Measurements from ENCODE around the gene TTLL7. TPM values are rescaled to one million over a fixed set of nuclear protein-coding genes. Genes with fewer than 3 reads are reported as not detected.
A peak's percentile ranks its signal among the peaks of the same experiment; 100 is the strongest.

The TTLL7 gene
- total RNA-seq, 2 donors from 2014 or later: 3.4 to 3.7 TPM

- Histone ChIP-seq H3K27me3 (ENCODE audit: control insufficient read depth, insufficient read depth, low read length, poor library complexity, severe bottlenecking) (no peaks in the 10 kb centered on the region), H3K4me1 (ENCODE audit: control insufficient read depth, insufficient read depth, low read length) (no peaks in the 10 kb centered on the region), H3K9ac (ENCODE audit: extremely low read depth, low read length, poor library complexity, severe bottlenecking) (no peak overlapping the region), H3K27ac (ENCODE audit: low read depth, low read length) (no peak overlapping the region), H3K9me3 (ENCODE audit: control insufficient read depth, low read length) (no peaks in the 10 kb centered on the region), H3K36me3 (ENCODE audit: control insufficient read depth, insufficient read depth, low read length) (no peaks in the 10 kb centered on the region), H3K4me3 (ENCODE audit: low read length) (no peak overlapping the region)
- TF ChIP-seq CTCF (conservative IDR thresholded peaks at IDR 0.05): no peak
- Mint-ChIP-seq H3K27me3 (ENCODE audit: insufficient read depth) (no peaks in the 10 kb centered on the region), H3K36me3 (ENCODE audit: low read depth) (no peaks in the 10 kb centered on the region), H3K4me1 (peaks cover 6% of the 10 kb centered on the region), H3K9me3 (peaks cover 1% of the 10 kb centered on the region), H3K4me3 (no peak overlapping the region), H3K27ac (no peak overlapping the region)
- 82 to 91% methylated on average over 2 to 3 of the region's 3 CpGs for WGBS, 2 experiments (ENCODE audit: insufficient coverage in 1 of 2, insufficient read length in 1 of 2)
- no peak for DNase-seq
Measured at GRCh38 chr1:83954166-83954823, 44.6 kb downstream of the TTLL7 start.

- Mint-ChIP-seq H3K36me3 (ENCODE audit: low read depth) (no peaks in the 10 kb centered on the region), H3K4me3 (no peak overlapping the region), H3K4me1 (no peaks in the 10 kb centered on the region), H3K27ac (no peak overlapping the region), H3K27me3 (ENCODE audit: insufficient read depth) (no peaks in the 10 kb centered on the region), H3K9me3 (no peaks in the 10 kb centered on the region)
- H3K27me3 ChIP-seq (ENCODE audit: control insufficient read depth, insufficient read depth, low read length, poor library complexity, severe bottlenecking): no peaks in the 10 kb centered on the region
- no peaks in the 10 kb centered on the region for H3K9me3 ChIP-seq (ENCODE audit: control insufficient read depth, low read length)
- no peak overlapping the region for H3K27ac ChIP-seq (ENCODE audit: low read depth, low read length)
- no peaks in the 10 kb centered on the region for H3K36me3 ChIP-seq (ENCODE audit: control insufficient read depth, insufficient read depth, low read length)
- no peak for TF ChIP-seq CTCF (conservative IDR thresholded peaks at IDR 0.05)
- no peak overlapping the region for H3K4me3 ChIP-seq (ENCODE audit: low read length)
- 93% methylated on average over 5 to 7 of the region's 7 CpGs for WGBS, 2 experiments (ENCODE audit: insufficient coverage in 1 of 2, insufficient read length in 1 of 2)
- no peaks in the 10 kb centered on the region for H3K4me1 ChIP-seq (ENCODE audit: control insufficient read depth, insufficient read depth, low read length)
- no peak for DNase-seq
- H3K9ac ChIP-seq (ENCODE audit: extremely low read depth, low read length, poor library complexity, severe bottlenecking): no peak overlapping the region
Measured at GRCh38 chr1:83950106-83950661, 48.7 kb downstream of the TTLL7 start.

GRCh38 chr1:83942914-83943313 is 56.0 kb downstream of the TTLL7 start:
- 75 to 76% methylated on average over 1 to 3 of the region's 3 CpGs for WGBS, 2 experiments (ENCODE audit: insufficient coverage in 1 of 2, insufficient read length in 1 of 2)
- Histone ChIP-seq H3K4me1 (ENCODE audit: control insufficient read depth, insufficient read depth, low read length) (no peaks in the 10 kb centered on the region), H3K36me3 (ENCODE audit: control insufficient read depth, insufficient read depth, low read length) (no peaks in the 10 kb centered on the region), H3K27me3 (ENCODE audit: control insufficient read depth, insufficient read depth, low read length, poor library complexity, severe bottlenecking) (no peaks in the 10 kb centered on the region), H3K9me3 (ENCODE audit: control insufficient read depth, low read length) (peaks cover 14% of the 10 kb centered on the region), H3K9ac (ENCODE audit: extremely low read depth, low read length, poor library complexity, severe bottlenecking) (no peak overlapping the region), H3K4me3 (ENCODE audit: low read length) (no peak overlapping the region), H3K27ac (ENCODE audit: low read depth, low read length) (no peak overlapping the region)
- peak; percentile 56 for TF ChIP-seq CTCF (conservative IDR thresholded peaks at IDR 0.05)
- H3K27me3 Mint-ChIP-seq (ENCODE audit: insufficient read depth): no peaks in the 10 kb centered on the region
- H3K4me3 Mint-ChIP-seq: no peak overlapping the region
- peaks cover 3% of the 10 kb centered on the region for H3K9me3 Mint-ChIP-seq
- H3K36me3 Mint-ChIP-seq (ENCODE audit: low read depth): no peaks in the 10 kb centered on the region
- H3K4me1 Mint-ChIP-seq: no peaks in the 10 kb centered on the region
- no peak for DNase-seq
- no peak overlapping the region for H3K27ac Mint-ChIP-seq

Data from endodermal cell (in vitro differentiated cells).